Mesenchymal stem cell (in vitro differentiated cells and primary cell): Measurements from ENCODE around the gene TOMM40.

Source experiments
- DNase-seq: peaks from one replicate; pipeline ENCODE4 v3.0.0-alpha.2; 2013
- H2AFZ ChIP-seq: one replicate; pipeline ENCODE4 v1.6.1; 2013; ENCODE audit warnings: low read depth, mild to moderate bottlenecking, control low read depth, inconsistent platforms, low read length, moderate library complexity
- H2AK5ac ChIP-seq: 2 replicates; pipeline ENCODE4 v1.6.1; 2013; ENCODE audit warnings: low read length, moderate library complexity, mild to moderate bottlenecking, inconsistent platforms; ENCODE audit not compliant: severe bottlenecking
- H2BK120ac ChIP-seq: one replicate; pipeline ENCODE4 v1.6.1; 2013; ENCODE audit warnings: low read depth, mild to moderate bottlenecking, inconsistent platforms, low read length, moderate library complexity
- H2BK12ac ChIP-seq, 2 experiments: one replicate each; pipeline ENCODE4 v1.6.1; 2013; ENCODE audit warnings: inconsistent platforms in 2 of 2, low read length in 2 of 2, mild to moderate bottlenecking in 2 of 2, moderate library complexity in 2 of 2, control low read depth in 1 of 2
- H2BK15ac ChIP-seq: one replicate; pipeline ENCODE4 v1.6.1; 2013; ENCODE audit warnings: mild to moderate bottlenecking, low read depth, inconsistent platforms; ENCODE audit not compliant: poor library complexity, severe bottlenecking
- H2BK5ac ChIP-seq: 2 replicates; pipeline ENCODE4 v1.6.1; 2013; ENCODE audit warnings: low read depth, mild to moderate bottlenecking, low read length, control low read depth, inconsistent platforms; ENCODE audit not compliant: poor library complexity, severe bottlenecking
- H3K14ac ChIP-seq, 2 experiments: one replicate each; pipeline ENCODE4 v1.6.1; 2013; ENCODE audit warnings: inconsistent platforms in 2 of 2, low read length in 2 of 2, control low read depth in 1 of 2, mild to moderate bottlenecking in 1 of 2, moderate library complexity in 1 of 2
- H3K18ac ChIP-seq, 2 experiments: one replicate each; pipeline ENCODE4 v1.6.1; 2013; ENCODE audit warnings: inconsistent platforms in 2 of 2, low read length in 2 of 2, control low read depth in 1 of 2, low read depth in 1 of 2, mild to moderate bottlenecking in 1 of 2
- H3K23ac ChIP-seq, 2 experiments: one replicate each; pipeline ENCODE4 v1.6.1; 2013; ENCODE audit warnings: inconsistent platforms in 2 of 2, low read length in 2 of 2, mild to moderate bottlenecking in 2 of 2, moderate library complexity in 2 of 2, control low read depth in 1 of 2
- H3K27ac ChIP-seq: 2 replicates; pipeline ENCODE4 v1.5.1; 2013; ENCODE audit warnings: mild to moderate bottlenecking, moderate library complexity, low read length, control low read depth, inconsistent platforms; ENCODE audit not compliant: poor library complexity, severe bottlenecking
- H3K27me3 ChIP-seq, 2 experiments: 2 replicates each; pipeline versions ENCODE4 v1.6.1 to v1.7.0; 2013; ENCODE audit warnings: low read length in 2 of 2, mild to moderate bottlenecking in 2 of 2, moderate library complexity in 2 of 2, control low read depth in 1 of 2, inconsistent platforms in 1 of 2; ENCODE audit not compliant: control insufficient read depth in 1 of 2, insufficient read depth in 1 of 2
- H3K36me3 ChIP-seq, 2 experiments: 2 replicates each; pipeline versions ENCODE4 v1.6.1 to v1.7.0; 2013; ENCODE audit warnings: low read length in 2 of 2, control low read depth in 1 of 2, inconsistent platforms in 1 of 2, low read depth in 1 of 2, mild to moderate bottlenecking in 1 of 2; ENCODE audit not compliant: insufficient read depth in 2 of 2, control insufficient read depth in 1 of 2
- H3K4ac ChIP-seq, 2 experiments: one replicate each; pipeline ENCODE4 v1.6.1; 2013; ENCODE audit warnings: inconsistent platforms in 2 of 2, low read length in 2 of 2, mild to moderate bottlenecking in 2 of 2, moderate library complexity in 2 of 2, control low read depth in 1 of 2, low read depth in 1 of 2
- H3K4me1 ChIP-seq: 2 replicates; pipeline ENCODE4 v1.6.1; 2013; ENCODE audit warnings: low read depth, low read length, control low read depth; ENCODE audit not compliant: control insufficient read depth, insufficient read depth
- H3K4me2 ChIP-seq: 2 replicates; pipeline ENCODE4 v1.6.1; 2013; ENCODE audit warnings: low read length, mild to moderate bottlenecking, inconsistent platforms; ENCODE audit not compliant: poor library complexity, severe bottlenecking
- H3K4me3 ChIP-seq, 2 experiments: 2 replicates each; pipeline versions ENCODE4 v1.5.1 to v1.7.0; 2013; ENCODE audit warnings: low read length in 2 of 2, mild to moderate bottlenecking in 2 of 2, control low read depth in 1 of 2, low read depth in 1 of 2; ENCODE audit not compliant: insufficient read depth in 1 of 2
- H3K79me1 ChIP-seq: replicated peaks from 2 replicates; pipeline ENCODE4 v1.6.1; 2013; ENCODE audit warnings: mild to moderate bottlenecking, control low read depth, low read length, inconsistent platforms; ENCODE audit not compliant: poor library complexity, severe bottlenecking
- H3K9ac ChIP-seq: 2 replicates; pipeline ENCODE4 v1.7.0; 2013; ENCODE audit warnings: mild to moderate bottlenecking, low read length, moderate library complexity
- H3K9me3 ChIP-seq: 2 replicates; pipeline ENCODE4 v1.7.0; 2013; ENCODE audit warnings: mild to moderate bottlenecking, low read length; ENCODE audit not compliant: control insufficient read depth
- H4K8ac ChIP-seq: one replicate; pipeline ENCODE4 v1.6.1; 2013; ENCODE audit warnings: inconsistent platforms, mild to moderate bottlenecking, low read length, moderate library complexity
- H4K91ac ChIP-seq: one replicate; pipeline ENCODE4 v1.6.1; 2013; ENCODE audit warnings: mild to moderate bottlenecking, low read length, inconsistent platforms
- WGBS: methylation state at CpG from one replicate; pipeline ENCODE4 v1.1.7; 2013; ENCODE audit warnings: mixed read lengths; 5-methylcytosine and 5-hydroxymethylcytosine counted together

Gene TOMM40

GRCh38 chr19:44892932-44893331 is 1.9 kb downstream of the TOMM40 start:
- no peak overlapping the region for H3K14ac ChIP-seq
- no peak overlapping the region for H2BK12ac ChIP-seq
- H2BK120ac ChIP-seq = no peak overlapping the region
- H3K9me3 ChIP-seq = no peaks in the 10 kb centered on the region
- no peak overlapping the region for H2AFZ ChIP-seq
- H3K79me1 ChIP-seq = peaks cover 35% of the 10 kb centered on the region
- H3K18ac ChIP-seq = no peak overlapping the region
- no peak overlapping the region for H3K4me2 ChIP-seq
- no peak overlapping the region for H4K91ac ChIP-seq
- H2BK15ac ChIP-seq = no peak overlapping the region
- H4K8ac ChIP-seq = no peak overlapping the region
- peaks cover 59 to 68% of the 10 kb centered on the region in 2 experiments for H3K36me3 ChIP-seq
- H3K4me1 ChIP-seq = peaks cover 17% of the 10 kb centered on the region
- WGBS = 94% methylated on average over 7 of the region's 7 CpGs
- H2AK5ac ChIP-seq = no peak overlapping the region
- H3K9ac ChIP-seq = peak overlapping the region; percentile 93
- peak overlapping the region in 1 of 2 experiments; percentile 87 for H3K4me3 ChIP-seq
- no peak overlapping the region for H2BK5ac ChIP-seq
- no peak overlapping the region for H3K27ac ChIP-seq
- H3K27me3 ChIP-seq = no peaks in the 10 kb centered on the region
- DNase-seq = no peak
- H3K4ac ChIP-seq = no peak overlapping the region
- H3K23ac ChIP-seq = no peak overlapping the region

DNA sequence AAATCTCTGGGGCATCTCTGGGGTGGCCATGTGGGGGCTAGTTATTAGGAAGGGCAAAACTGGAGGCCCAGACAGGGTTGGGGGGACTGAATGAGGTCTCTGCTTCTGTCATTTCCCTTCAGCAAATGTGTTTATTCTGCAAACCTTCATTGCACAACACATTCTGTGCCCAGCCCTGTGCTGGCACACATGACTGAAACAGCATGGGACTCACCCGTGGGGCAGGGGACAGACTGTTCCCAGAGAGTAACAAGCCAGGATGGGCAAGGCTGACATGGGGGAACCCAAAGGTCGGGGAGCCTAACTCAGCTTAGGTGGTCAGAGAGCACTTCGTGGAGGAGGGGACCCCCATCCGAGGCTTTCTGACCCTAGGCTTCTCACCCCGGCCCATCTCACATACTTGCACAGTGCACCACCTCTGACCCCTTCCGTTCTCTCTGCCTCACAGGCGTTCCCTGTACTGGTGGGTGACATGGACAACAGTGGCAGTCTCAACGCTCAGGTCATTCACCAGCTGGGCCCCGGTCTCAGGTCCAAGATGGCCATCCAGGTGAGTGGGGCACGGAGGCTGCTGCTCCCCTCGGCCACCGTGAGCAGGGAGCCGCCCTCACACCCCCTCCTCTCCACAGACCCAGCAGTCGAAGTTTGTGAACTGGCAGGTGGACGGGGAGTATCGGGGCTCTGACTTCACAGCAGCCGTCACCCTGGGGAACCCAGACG is 2.4 kb downstream of the TOMM40 start:
- Histone ChIP-seq H3K4me1 (peaks cover 17% of the 10 kb centered on the region), H4K91ac (no peak overlapping the region), H2AFZ (no peak overlapping the region), H3K36me3 (peaks cover 57 to 66% of the 10 kb centered on the region in 2 experiments), H3K4ac (no peak overlapping the region), H3K4me3 (no peak overlapping the region), H3K18ac (no peak overlapping the region), H3K27me3 (no peaks in the 10 kb centered on the region), H2BK5ac (no peak overlapping the region), H2BK15ac (no peak overlapping the region), H2BK12ac (peak overlapping the region in 1 of 2 experiments; percentile 7), H3K23ac (no peak overlapping the region), H3K27ac (no peak overlapping the region), H3K79me1 (peaks cover 39% of the 10 kb centered on the region), H3K14ac (no peak overlapping the region), H3K9me3 (no peaks in the 10 kb centered on the region), H2AK5ac (no peak overlapping the region), H4K8ac (no peak overlapping the region), H3K4me2 (no peak overlapping the region), H2BK120ac (no peak overlapping the region), H3K9ac (peak overlapping the region; percentile 93)
- DNase-seq = no peak
- WGBS = 98% methylated on average over 18 of the region's 18 CpGs

DNA sequence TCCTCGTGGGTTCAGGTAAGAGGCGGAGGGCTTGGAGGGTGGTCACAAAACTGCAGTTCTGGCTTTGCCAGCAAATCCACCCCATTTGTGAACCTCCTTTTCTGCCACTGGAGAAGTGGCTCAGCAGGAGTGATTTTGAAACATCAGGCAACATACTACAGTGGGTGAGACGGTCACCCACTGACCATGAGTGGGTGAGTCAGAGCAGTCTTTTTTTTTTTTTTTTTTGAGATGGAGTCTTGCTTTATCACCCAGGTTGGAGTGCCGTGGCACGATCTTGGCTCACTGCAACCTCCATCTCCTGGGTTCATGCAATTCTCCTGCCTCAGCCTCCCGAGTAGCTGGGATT is 3.0 kb downstream of the TOMM40 start:
- peaks cover 17% of the 10 kb centered on the region for H3K4me1 ChIP-seq
- H4K91ac ChIP-seq = no peak overlapping the region
- no peak overlapping the region for H3K18ac ChIP-seq
- H2BK15ac ChIP-seq = no peak overlapping the region
- no peak overlapping the region for H2AK5ac ChIP-seq
- H3K23ac ChIP-seq = no peak overlapping the region
- H3K9ac ChIP-seq = peak overlapping the region; percentile 93
- no peaks in the 10 kb centered on the region for H3K27me3 ChIP-seq
- H3K36me3 ChIP-seq = peaks cover 54 to 62% of the 10 kb centered on the region in 2 experiments
- no peak overlapping the region for H3K27ac ChIP-seq
- H3K4me2 ChIP-seq = no peak overlapping the region
- no peak overlapping the region for H3K4ac ChIP-seq
- no peak overlapping the region for H2AFZ ChIP-seq
- H3K14ac ChIP-seq = no peak overlapping the region
- no peak overlapping the region for H2BK120ac ChIP-seq
- peaks cover 39% of the 10 kb centered on the region for H3K79me1 ChIP-seq
- H2BK5ac ChIP-seq = no peak overlapping the region
- no peaks in the 10 kb centered on the region for H3K9me3 ChIP-seq
- no peak overlapping the region for H4K8ac ChIP-seq
- no peak overlapping the region for H2BK12ac ChIP-seq
- H3K4me3 ChIP-seq = no peak overlapping the region
- no peak for DNase-seq
- 97% methylated on average over 3 of the region's 6 CpGs for WGBS

DNA sequence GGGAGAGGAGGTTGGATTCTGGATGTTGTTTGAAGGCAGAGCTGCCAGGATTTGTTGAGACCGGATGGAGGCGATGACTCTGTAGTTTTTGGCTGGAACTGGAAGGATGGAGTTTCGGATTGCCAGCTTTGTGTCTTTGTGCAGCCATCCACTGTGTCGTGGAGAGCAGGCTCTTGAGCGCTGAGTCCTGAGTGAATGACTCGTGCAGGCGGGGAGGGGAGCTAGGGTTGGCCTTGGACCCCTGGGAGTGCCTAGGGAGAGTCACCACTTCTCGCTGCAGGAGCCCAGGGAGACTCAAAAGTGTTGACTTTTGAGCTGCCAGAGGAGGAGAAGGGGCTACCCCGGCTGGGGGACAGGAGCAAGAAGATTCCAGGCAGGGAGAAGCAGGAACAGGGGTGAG is 3.9 kb downstream of the TOMM40 start:
- no peak overlapping the region for H3K4me3 ChIP-seq
- no peak overlapping the region for H2BK15ac ChIP-seq
- H3K4me1 ChIP-seq = peaks cover 14% of the 10 kb centered on the region
- H3K18ac ChIP-seq = no peak overlapping the region
- H4K8ac ChIP-seq = no peak overlapping the region
- H3K27ac ChIP-seq = no peak overlapping the region
- no peak overlapping the region for H2BK120ac ChIP-seq
- H2AK5ac ChIP-seq = no peak overlapping the region
- peak overlapping the region in 1 of 2 experiments; percentile 7 for H2BK12ac ChIP-seq
- peaks cover 59 to 67% of the 10 kb centered on the region in 2 experiments for H3K36me3 ChIP-seq
- no peaks in the 10 kb centered on the region for H3K9me3 ChIP-seq
- no peak overlapping the region for H3K14ac ChIP-seq
- no peak overlapping the region for H3K23ac ChIP-seq
- H3K9ac ChIP-seq = peak overlapping the region; percentile 47
- no peak overlapping the region for H2BK5ac ChIP-seq
- no peak for DNase-seq
- H2AFZ ChIP-seq = no peak overlapping the region
- peaks cover 41% of the 10 kb centered on the region for H3K79me1 ChIP-seq
- H3K4ac ChIP-seq = no peak overlapping the region
- no peaks in the 10 kb centered on the region for H3K27me3 ChIP-seq
- H3K4me2 ChIP-seq = no peak overlapping the region
- 81% methylated on average over 9 of the region's 9 CpGs for WGBS
- no peak overlapping the region for H4K91ac ChIP-seq
